Femur (tissue), 1 donor: ENCODE results near the gene TMEM273.

Experiments
- DNase-seq: peaks from one replicate; pipeline ENCODE4 v3.0.0-alpha.2; 2017

Gene TMEM273

GRCh38 chr10:49175587-49176309, 12.4 kb downstream of the TMEM273 start:
- DNase-seq = no peak

GRCh38 chr10:49174926-49175500, 13.2 kb downstream of the TMEM273 start:
- no peak for DNase-seq

- DNase-seq = no peak
These were observed 13.8 kb downstream of the TMEM273 start for GRCh38 chr10:49174261-49174925.

- no peak for DNase-seq
These were observed 14.3 kb downstream of the TMEM273 start for GRCh38 chr10:49173853-49174252.

GRCh38 chr10:49173201-49173772, 14.9 kb downstream of the TMEM273 start:
- no peak for DNase-seq

- no peak for DNase-seq
These were observed 15.4 kb downstream of the TMEM273 start for GRCh38 chr10:49172777-49173132.

- no peak for DNase-seq
These were observed 16.0 kb downstream of the TMEM273 start for GRCh38 chr10:49172061-49172776.

GRCh38 chr10:49171326-49172060, 16.7 kb downstream of the TMEM273 start:
- no peak for DNase-seq

- no peak for DNase-seq
These were observed 17.4 kb downstream of the TMEM273 start for GRCh38 chr10:49170632-49171325.

- DNase-seq = no peak
These were observed 18.4 kb downstream of the TMEM273 start for GRCh38 chr10:49169776-49170175.

GRCh38 chr10:49168831-49169500, 19.2 kb downstream of the TMEM273 start:
- no peak for DNase-seq

GRCh38 chr10:49168171-49168540, 20.0 kb downstream of the TMEM273 start:
- no peak for DNase-seq

- DNase-seq = no peak
These were observed 20.6 kb downstream of the TMEM273 start for GRCh38 chr10:49167425-49168170.

GRCh38 chr10:49166484-49167400, 21.4 kb downstream of the TMEM273 start:
- DNase-seq = no peak

- DNase-seq = no peak
These were observed 22.2 kb downstream of the TMEM273 start for GRCh38 chr10:49165821-49166483.

GRCh38 chr10:49165259-49165658, 22.9 kb downstream of the TMEM273 start:
- DNase-seq = no peak

GRCh38 chr10:49164559-49165188, 23.5 kb downstream of the TMEM273 start:
- DNase-seq = no peak

GRCh38 chr10:49163741-49164140, 24.4 kb downstream of the TMEM273 start:
- no peak for DNase-seq
